Islet precursor cell (in vitro differentiated cells): Measurements from ENCODE around the gene HRH3.
A peak's percentile ranks its signal among the peaks of the same experiment; 100 is the strongest.

ENCODE experiments used
- DNase-seq: peaks from one replicate; pipeline ENCODE4 v3.0.0-alpha.2; 2018

The HRH3 gene

GRCh38 chr20:62197311-62197710, 22.8 kb downstream of the HRH3 start:
- no peak for DNase-seq

GRCh38 chr20:62196286-62196685, 23.8 kb downstream of the HRH3 start:
- DNase-seq = no peak

- no peak for DNase-seq
Measured at GRCh38 chr20:62195736-62196135, 24.3 kb downstream of the HRH3 start.

- no peak for DNase-seq
Measured at GRCh38 chr20:62195075-62195405, 25.0 kb downstream of the HRH3 start.

GRCh38 chr20:62193079-62194025, 26.7 kb downstream of the HRH3 start:
- no peak for DNase-seq

- DNase-seq = no peak
Measured at GRCh38 chr20:62192635-62193034, 27.4 kb downstream of the HRH3 start.

- no peak for DNase-seq
Measured at GRCh38 chr20:62191781-62192559, 28.1 kb downstream of the HRH3 start.

- DNase-seq = no peak
Measured at GRCh38 chr20:62190639-62191411, 29.3 kb downstream of the HRH3 start.

GRCh38 chr20:62186887-62187866, 32.9 kb downstream of the HRH3 start:
- DNase-seq = peak; percentile 62

- DNase-seq = no peak
Measured at GRCh38 chr20:62186096-62186426, 34.0 kb downstream of the HRH3 start.

GRCh38 chr20:62183426-62184142, 36.5 kb downstream of the HRH3 start:
- no peak for DNase-seq

GRCh38 chr20:62182469-62183425, 37.3 kb downstream of the HRH3 start, which contains the start of gene MTG2:
TSS of gene MTG2 (plus strand) at chr20:62183028. CDS start at chr20:62193421, 10,393 bp downstream.
- peak; percentile 98 for DNase-seq

GRCh38 chr20:62181808-62182207, 38.3 kb downstream of the HRH3 start:
- DNase-seq = no peak

- no peak for DNase-seq
Measured at GRCh38 chr20:62179162-62179504, 40.9 kb downstream of the HRH3 start.

- no peak for DNase-seq
Measured at GRCh38 chr20:62178316-62179161, 41.5 kb downstream of the HRH3 start.

GRCh38 chr20:62177307-62177706, 42.8 kb downstream of the HRH3 start:
- DNase-seq = no peak

GRCh38 chr20:62176866-62177265, 43.2 kb downstream of the HRH3 start:
- DNase-seq = no peak

- no peak for DNase-seq
Measured at GRCh38 chr20:62175711-62176110, 44.4 kb downstream of the HRH3 start.
